PFSK-1 (cell line): ENCODE results near the gene LCN10.

ENCODE experiments used
- SIN3A ChIP-seq: IDR thresholded peaks from 2 replicates; pipeline ENCODE4 v1.6.1; 2012; ENCODE audit warnings: mild to moderate bottlenecking, low read length, moderate library complexity, borderline replicate concordance; ENCODE audit not compliant: insufficient read depth
- TF ChIP-seq, protein P1 (sequence below), 2 experiments: IDR thresholded peaks; 2 replicates each; pipeline versions ENCODE4 v1.6.1 to v1.8.0; 2011 to 2012; ENCODE audit warnings: low read depth in 2 of 2, low read length in 2 of 2, control low read depth in 1 of 2, inconsistent platforms in 1 of 2, mild to moderate bottlenecking in 1 of 2, moderate library complexity in 1 of 2; ENCODE audit not compliant: insufficient read depth in 1 of 2

- TF ChIP-seq SIN3A, result no peak
- TF ChIP-seq, protein P1, sequence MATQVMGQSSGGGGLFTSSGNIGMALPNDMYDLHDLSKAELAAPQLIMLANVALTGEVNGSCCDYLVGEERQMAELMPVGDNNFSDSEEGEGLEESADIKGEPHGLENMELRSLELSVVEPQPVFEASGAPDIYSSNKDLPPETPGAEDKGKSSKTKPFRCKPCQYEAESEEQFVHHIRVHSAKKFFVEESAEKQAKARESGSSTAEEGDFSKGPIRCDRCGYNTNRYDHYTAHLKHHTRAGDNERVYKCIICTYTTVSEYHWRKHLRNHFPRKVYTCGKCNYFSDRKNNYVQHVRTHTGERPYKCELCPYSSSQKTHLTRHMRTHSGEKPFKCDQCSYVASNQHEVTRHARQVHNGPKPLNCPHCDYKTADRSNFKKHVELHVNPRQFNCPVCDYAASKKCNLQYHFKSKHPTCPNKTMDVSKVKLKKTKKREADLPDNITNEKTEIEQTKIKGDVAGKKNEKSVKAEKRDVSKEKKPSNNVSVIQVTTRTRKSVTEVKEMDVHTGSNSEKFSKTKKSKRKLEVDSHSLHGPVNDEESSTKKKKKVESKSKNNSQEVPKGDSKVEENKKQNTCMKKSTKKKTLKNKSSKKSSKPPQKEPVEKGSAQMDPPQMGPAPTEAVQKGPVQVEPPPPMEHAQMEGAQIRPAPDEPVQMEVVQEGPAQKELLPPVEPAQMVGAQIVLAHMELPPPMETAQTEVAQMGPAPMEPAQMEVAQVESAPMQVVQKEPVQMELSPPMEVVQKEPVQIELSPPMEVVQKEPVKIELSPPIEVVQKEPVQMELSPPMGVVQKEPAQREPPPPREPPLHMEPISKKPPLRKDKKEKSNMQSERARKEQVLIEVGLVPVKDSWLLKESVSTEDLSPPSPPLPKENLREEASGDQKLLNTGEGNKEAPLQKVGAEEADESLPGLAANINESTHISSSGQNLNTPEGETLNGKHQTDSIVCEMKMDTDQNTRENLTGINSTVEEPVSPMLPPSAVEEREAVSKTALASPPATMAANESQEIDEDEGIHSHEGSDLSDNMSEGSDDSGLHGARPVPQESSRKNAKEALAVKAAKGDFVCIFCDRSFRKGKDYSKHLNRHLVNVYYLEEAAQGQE (IDR thresholded peaks at IDR 0.05; ENCODE audit: insufficient read depth in 1 of 2, low read depth in 2 of 2, low read length in 2 of 2), result no peak
Observed at GRCh38 chr9:136722969-136723356, 19.8 kb downstream of the LCN10 start.
